ENCODE data around the gene ACOT7. TPM values are rescaled to one million over a fixed set of nuclear protein-coding genes. Genes with fewer than 3 reads are reported as not detected.

The ACOT7 gene
- total and polyA plus RNA-seq, 5 donors: 5.9 to 9.5 (median 7.5) TPM

- ATAC-seq (peak; percentile 75 to 85), DNase-seq (peak; percentile 84 to 94 (median 93))
- Histone ChIP-seq H3K4me1 (ENCODE audit: control insufficient read depth, insufficient read depth, low read length) (no peaks in the 10 kb centered on the region), H3K27me3 (ENCODE audit: control insufficient read depth, insufficient read depth) (no peaks in the 10 kb centered on the region), H3K9me3 (ENCODE audit: control insufficient read depth, low read length) (no peaks in the 10 kb centered on the region), H3K4me3 (ENCODE audit: low read length) (no peak overlapping the region), H3K27ac (ENCODE audit: low read length) (no peak overlapping the region)
- intact Hi-C loops (cut with DNase I): loop anchor here in 3 of 4 donors (5.0 to 10.0 kb wide), 4 partner anchors 157 to 200 kb away; partner anchors contain the start of gene KCNAB2 (in 1 of the 3)
- WGBS: 2% methylated on average over 76 of the region's 79 CpGs
Observed at GRCh38 chr1:6245086-6245868, 148.3 kb downstream of the ACOT7 start.

- intact Hi-C loops (cut with DNase I): loop anchor here (5.0 to 10.0 kb wide), 5 partner anchors 47 to 200 kb away; partner anchors contain the start of genes KCNAB2 (in 1 of the 4) and RPL22 (in 1 of the 4)
Observed at GRCh38 chr1:6244401-6245049, 149.0 kb downstream of the ACOT7 start.

GRCh38 chr1:6243993-6244392 lies 149.6 kb downstream of the ACOT7 start, which contains the start of gene HES3:
Gene HES3 (plus strand): TSS chr1:6244179. CDS start chr1:6244366, 187 bp downstream.
- WGBS: 5% methylated on average over 16 of the region's 16 CpGs
- DNase-seq: peak in 1 of 3 donors; percentile 40

More at GRCh38 chr1:6244401-6245049, 149.0 kb downstream of the ACOT7 start:
- no peak for ATAC-seq
- H3K27ac ChIP-seq (ENCODE audit: low read length): no peak overlapping the region
- no peaks in the 10 kb centered on the region for H3K4me1 ChIP-seq (ENCODE audit: control insufficient read depth, insufficient read depth, low read length)
- H3K4me3 ChIP-seq (ENCODE audit: low read length): no peak overlapping the region
- peak in 1 of 3 donors; percentile 39 for DNase-seq
- no peaks in the 10 kb centered on the region for H3K27me3 ChIP-seq (ENCODE audit: control insufficient read depth, insufficient read depth)
- 2% methylated on average over 24 of the region's 24 CpGs for WGBS
- no peaks in the 10 kb centered on the region for H3K9me3 ChIP-seq (ENCODE audit: control insufficient read depth, low read length)

GRCh38 chr1:6243053-6243834 lies 150.3 kb downstream of the ACOT7 start:
- no peaks in the 10 kb centered on the region for H3K4me1 ChIP-seq (ENCODE audit: control insufficient read depth, insufficient read depth, low read length)
- DNase-seq (peak in 1 of 3 donors; percentile 39), ATAC-seq (no peak)
- 27% methylated on average over 20 of the region's 20 CpGs for WGBS
- no peak overlapping the region for H3K27ac ChIP-seq (ENCODE audit: low read length)
- H3K9me3 ChIP-seq (ENCODE audit: control insufficient read depth, low read length): no peaks in the 10 kb centered on the region
- intact Hi-C loops (cut with DNase I): loop anchor here in 2 of 4 donors (5.0 to 10.0 kb wide), 2 partner anchors 46 to 198 kb away; partner anchors contain the start of genes KCNAB2 (in 1 of the 2) and RPL22 (in 1 of the 2)
- H3K4me3 ChIP-seq (ENCODE audit: low read length): no peak overlapping the region
- no peaks in the 10 kb centered on the region for H3K27me3 ChIP-seq (ENCODE audit: control insufficient read depth, insufficient read depth)

More at GRCh38 chr1:6243993-6244392, 149.6 kb downstream of the ACOT7 start, which contains the start of gene HES3:
- H3K4me3 ChIP-seq (ENCODE audit: low read length): no peak within 1 kb of the TSS
- H3K27ac ChIP-seq (ENCODE audit: low read length): no peak within 1 kb of the TSS
- no peaks in the 10 kb centered on the region for H3K4me1 ChIP-seq (ENCODE audit: control insufficient read depth, insufficient read depth, low read length)
- H3K27me3 ChIP-seq (ENCODE audit: control insufficient read depth, insufficient read depth): no peaks in the 10 kb centered on the region
- ATAC-seq: no peak
- intact Hi-C loops (cut with DNase I): loop anchor here in 2 of 4 donors (5.0 to 10.0 kb wide), 2 partner anchors 47 to 199 kb away; partner anchors contain the start of genes KCNAB2 (in 1 of the 2) and RPL22 (in 1 of the 2)
- no peaks in the 10 kb centered on the region for H3K9me3 ChIP-seq (ENCODE audit: control insufficient read depth, low read length)

GRCh38 chr1:6241887-6242740 lies 151.5 kb downstream of the ACOT7 start:
- DNase-seq: peak in 2 of 3 donors; percentile 70 to 74
- Histone ChIP-seq H3K27me3 (ENCODE audit: control insufficient read depth, insufficient read depth) (no peaks in the 10 kb centered on the region), H3K27ac (ENCODE audit: low read length) (no peak overlapping the region), H3K4me1 (ENCODE audit: control insufficient read depth, insufficient read depth, low read length) (no peaks in the 10 kb centered on the region), H3K9me3 (ENCODE audit: control insufficient read depth, low read length) (no peaks in the 10 kb centered on the region), H3K4me3 (ENCODE audit: low read length) (peak overlapping the region; percentile 12)
- no peak for ATAC-seq
- intact Hi-C loops (cut with DNase I): loop anchor here in 2 of 4 donors (5.0 to 10.0 kb wide), 2 partner anchors 45 to 197 kb away; partner anchors contain the start of genes KCNAB2 (in 1 of the 2) and RPL22 (in 1 of the 2)
- WGBS: under 1% methylated on average over 98 of the region's 99 CpGs

GRCh38 chr1:6241107-6241886 lies 152.3 kb downstream of the ACOT7 start:
- ATAC-seq: no peak
- no peaks in the 10 kb centered on the region for H3K27me3 ChIP-seq (ENCODE audit: control insufficient read depth, insufficient read depth)
- H3K9me3 ChIP-seq (ENCODE audit: control insufficient read depth, low read length): no peaks in the 10 kb centered on the region
- H3K4me3 ChIP-seq (ENCODE audit: low read length): no peak overlapping the region
- intact Hi-C loops (cut with DNase I): loop anchor here in 2 of 4 donors (5.0 to 10.0 kb wide), 2 partner anchors 44 to 196 kb away; partner anchors contain the start of genes KCNAB2 (in 1 of the 2) and RPL22 (in 1 of the 2)
- no peak for DNase-seq
- H3K27ac ChIP-seq (ENCODE audit: low read length): no peak overlapping the region
- no peaks in the 10 kb centered on the region for H3K4me1 ChIP-seq (ENCODE audit: control insufficient read depth, insufficient read depth, low read length)
- WGBS: 32% methylated on average over 33 of the region's 33 CpGs

- WGBS: 77% methylated on average over 17 of the region's 17 CpGs
- Histone ChIP-seq H3K27ac (ENCODE audit: low read length) (no peak overlapping the region), H3K27me3 (ENCODE audit: control insufficient read depth, insufficient read depth) (no peaks in the 10 kb centered on the region), H3K4me3 (ENCODE audit: low read length) (no peak overlapping the region), H3K4me1 (ENCODE audit: control insufficient read depth, insufficient read depth, low read length) (peaks cover 1% of the 10 kb centered on the region), H3K9me3 (ENCODE audit: control insufficient read depth, low read length) (no peaks in the 10 kb centered on the region)
- DNase-seq (peak in 1 of 3 donors; percentile 27), ATAC-seq (no peak)
- intact Hi-C loops (cut with DNase I): loop anchor here in 2 of 4 donors (5.0 to 10.0 kb wide), 2 partner anchors 43 to 195 kb away; partner anchors contain the start of genes KCNAB2 (in 1 of the 2) and RPL22 (in 1 of the 2)
Observed at GRCh38 chr1:6239950-6240768, 153.4 kb downstream of the ACOT7 start.

GRCh38 chr1:6239213-6239752 lies 154.3 kb downstream of the ACOT7 start:
- Histone ChIP-seq H3K4me1 (ENCODE audit: control insufficient read depth, insufficient read depth, low read length) (peaks cover 5% of the 10 kb centered on the region), H3K27ac (ENCODE audit: low read length) (no peak overlapping the region), H3K9me3 (ENCODE audit: control insufficient read depth, low read length) (no peaks in the 10 kb centered on the region), H3K27me3 (ENCODE audit: control insufficient read depth, insufficient read depth) (no peaks in the 10 kb centered on the region), H3K4me3 (ENCODE audit: low read length) (no peak overlapping the region)
- ATAC-seq (no peak), DNase-seq (peak in 1 of 3 donors; percentile 1)
- 36% methylated on average over 7 of the region's 7 CpGs for WGBS
- intact Hi-C loops (cut with DNase I): no loop called here

Data from right cardiac atrium (tissue), 5 donors.